Esophagus squamous epithelium (tissue), 4 donors: ENCODE results near the gene GPC1.

Source experiments
- POLR2A ChIP-seq, 4 donors: fragments of 450-650 bp; IDR thresholded peaks; one replicate each; pipeline ENCODE4 v1.6.1; 2017; ENCODE audit warnings: antibody characterized with exemption in 4 of 4, mild to moderate bottlenecking in 4 of 4, moderate library complexity in 3 of 4
- TF ChIP-seq, protein P1 (sequence below), 6 experiments: fragments of 450-650 bp in 4 of 6; fragments of 200-600 bp in 2 of 6; sonication (generic) in 2 of 6; IDR thresholded peaks; one replicate each; pipeline ENCODE4 v1.5.1; 2016 to 2019; ENCODE audit warnings: antibody characterized with exemption in 6 of 6, mild to moderate bottlenecking in 4 of 6, moderate library complexity in 4 of 6

DNA sequence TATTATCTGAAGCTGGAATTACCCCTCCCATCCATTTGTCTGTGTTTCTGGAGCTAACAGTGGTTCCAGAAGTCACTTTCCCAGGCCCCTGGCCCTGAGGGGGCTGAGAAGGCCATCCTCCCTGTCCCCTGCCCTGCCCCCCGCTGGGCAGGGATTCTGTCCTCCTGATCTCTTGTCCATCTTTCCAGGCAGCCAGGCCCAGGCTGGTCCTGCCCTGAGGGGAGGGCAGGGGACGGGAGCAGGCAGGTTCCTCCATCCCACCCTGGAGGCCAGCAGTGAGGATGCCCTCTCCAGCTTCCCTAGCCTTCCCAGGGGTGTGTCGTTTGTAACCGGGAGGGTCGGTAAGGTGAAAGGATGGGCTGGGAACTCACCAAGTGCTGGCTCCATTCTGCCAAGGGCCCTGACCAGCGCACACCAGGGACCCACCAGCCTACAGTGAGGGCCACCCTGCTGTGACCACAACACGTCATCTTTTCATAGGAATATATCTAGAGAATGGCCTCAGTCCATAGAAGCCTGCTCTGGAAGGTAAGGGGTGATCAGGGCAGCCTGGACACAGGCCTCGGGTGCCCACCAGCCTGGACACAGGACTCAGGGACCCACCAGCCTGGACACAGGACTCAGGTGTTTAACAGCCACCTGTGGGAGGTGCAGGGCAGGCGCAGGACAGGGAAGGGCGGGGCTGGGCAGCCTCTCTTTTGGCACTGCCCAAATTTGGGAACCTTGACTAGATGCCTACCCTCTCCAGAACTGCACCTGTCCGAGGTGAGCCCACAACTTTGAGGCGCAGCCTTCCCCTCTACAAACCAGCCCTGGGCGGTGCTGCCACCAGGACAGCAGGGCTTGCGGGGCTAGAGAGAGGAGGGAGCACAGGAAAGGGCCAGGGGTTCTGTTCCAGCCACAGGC is 35.8 kb upstream of the GPC1 start:
- TF ChIP-seq POLR2A (IDR thresholded peaks at IDR 0.05), result no peak
- TF ChIP-seq, protein P1, sequence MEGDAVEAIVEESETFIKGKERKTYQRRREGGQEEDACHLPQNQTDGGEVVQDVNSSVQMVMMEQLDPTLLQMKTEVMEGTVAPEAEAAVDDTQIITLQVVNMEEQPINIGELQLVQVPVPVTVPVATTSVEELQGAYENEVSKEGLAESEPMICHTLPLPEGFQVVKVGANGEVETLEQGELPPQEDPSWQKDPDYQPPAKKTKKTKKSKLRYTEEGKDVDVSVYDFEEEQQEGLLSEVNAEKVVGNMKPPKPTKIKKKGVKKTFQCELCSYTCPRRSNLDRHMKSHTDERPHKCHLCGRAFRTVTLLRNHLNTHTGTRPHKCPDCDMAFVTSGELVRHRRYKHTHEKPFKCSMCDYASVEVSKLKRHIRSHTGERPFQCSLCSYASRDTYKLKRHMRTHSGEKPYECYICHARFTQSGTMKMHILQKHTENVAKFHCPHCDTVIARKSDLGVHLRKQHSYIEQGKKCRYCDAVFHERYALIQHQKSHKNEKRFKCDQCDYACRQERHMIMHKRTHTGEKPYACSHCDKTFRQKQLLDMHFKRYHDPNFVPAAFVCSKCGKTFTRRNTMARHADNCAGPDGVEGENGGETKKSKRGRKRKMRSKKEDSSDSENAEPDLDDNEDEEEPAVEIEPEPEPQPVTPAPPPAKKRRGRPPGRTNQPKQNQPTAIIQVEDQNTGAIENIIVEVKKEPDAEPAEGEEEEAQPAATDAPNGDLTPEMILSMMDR (IDR thresholded peaks at IDR 0.05), result no peak
